Measurements from ENCODE around the gene PARD6G.
"Not testable (repeated sequence)": the region's sequence is repeated elsewhere in the genome, so short reads cannot be mapped to it uniquely, and the experiment has no call there.

Gene PARD6G

GRCh38 chr18:80247393-80247841 lies at the start of gene PARD6G:
Gene PARD6G, minus strand, starts transcription at chr18:80247514. Its CDS starts 166 bp downstream, at chr18:80247348.
- DNase-seq: peak; percentile 60

GRCh38 chr18:80262241-80263033 lies 15.1 kb upstream of the PARD6G start:
- not testable (repeated sequence) for DNase-seq

GRCh38 chr18:80259610-80260009 lies 12.3 kb upstream of the PARD6G start:
- DNase-seq: no peak

- DNase-seq: no peak
Measured at GRCh38 chr18:80258640-80259039, 11.3 kb upstream of the PARD6G start.

GRCh38 chr18:80257579-80258543 lies 10.5 kb upstream of the PARD6G start:
- DNase-seq: not testable (repeated sequence)

GRCh38 chr18:80254971-80255500 lies 7.7 kb upstream of the PARD6G start:
- DNase-seq: no peak

- DNase-seq: no peak
Measured at GRCh38 chr18:80253871-80254492, 6.7 kb upstream of the PARD6G start.

- no peak for DNase-seq
Measured at GRCh38 chr18:80253236-80253635, 5.9 kb upstream of the PARD6G start.

GRCh38 chr18:80252136-80252535 lies 4.8 kb upstream of the PARD6G start:
- DNase-seq: no peak

- no peak for DNase-seq
Measured at GRCh38 chr18:80251700-80252099, 4.4 kb upstream of the PARD6G start.

- no peak for DNase-seq
Measured at GRCh38 chr18:80250740-80251364, 3.5 kb upstream of the PARD6G start.

- DNase-seq: no peak
Measured at GRCh38 chr18:80249217-80250093, 2.1 kb upstream of the PARD6G start.

- DNase-seq: peak; percentile 34
Measured at GRCh38 chr18:80246445-80247392, 595 bp downstream of the PARD6G start.

- DNase-seq: no peak
Measured at GRCh38 chr18:80245781-80246444, 1.4 kb downstream of the PARD6G start.

GRCh38 chr18:80244956-80245730 lies 2.2 kb downstream of the PARD6G start:
- no peak for DNase-seq

- DNase-seq: no peak
Measured at GRCh38 chr18:80244167-80244566, 3.1 kb downstream of the PARD6G start.

GRCh38 chr18:80243204-80243603 lies 4.1 kb downstream of the PARD6G start:
- no peak for DNase-seq

GRCh38 chr18:80241919-80242777 lies 5.2 kb downstream of the PARD6G start:
- no peak for DNase-seq

Measured in NCI-H1092 (cell line).